ENCODE data around the gene KDM4D. TPM values are rescaled to one million over a fixed set of nuclear protein-coding genes. Genes with fewer than 3 reads are reported as not detected.

The KDM4D gene
- 1.1 and 3.4 TPM in 2 replicates for polyA plus RNA-seq

GRCh38 chr11:94973099-94973968, at the start of gene KDM4D, which contains the start of gene CWC15:
Gene KDM4D, plus strand, starts transcription at chr11:94973709. Its CDS starts 23,664 bp downstream, at chr11:94997373.
Gene CWC15, minus strand, starts transcription at chr11:94973556. Its CDS starts 1,371 bp downstream, at chr11:94972185.

GRCh38 chr11:95024958-95025357, 51.4 kb downstream of the KDM4D start, which contains the start of gene KDM4E:
Gene KDM4E, plus strand, starts transcription at chr11:95025258. Its CDS starts 300 bp downstream, at chr11:95025558.

Other genes starting within 250 kb of the KDM4D start
- 0.14 and 0.79 TPM in 2 replicates for gene AMOTL1, start 205.4 kb upstream of the KDM4D start, polyA plus RNA-seq
- gene CWC15, start 153 bp upstream of the KDM4D start, polyA plus RNA-seq = 204 and 241 TPM in 2 replicates
- gene KDM4E, start 51.5 kb downstream of the KDM4D start, polyA plus RNA-seq = not detected in 2 replicates
- gene KDM4F, start 75.7 kb downstream of the KDM4D start, polyA plus RNA-seq = not detected in 2 replicates
- gene SRSF8, start 93.2 kb downstream of the KDM4D start, polyA plus RNA-seq = 32.9 and 65.5 TPM in 2 replicates
- 15.9 and 23.5 TPM in 2 replicates for gene ENDOD1, start 116.1 kb downstream of the KDM4D start, polyA plus RNA-seq

Data from Purkinje cell (primary cell).